Measurements from ENCODE around the gene RPS6KA2. TPM values are rescaled to one million over a fixed set of nuclear protein-coding genes. Genes with fewer than 3 reads are reported as not detected.

The RPS6KA2 gene
- total and polyA plus RNA-seq, 2 donors (not counting 1 experiment from before 2014, with no cell fraction given): 2.2 to 16.0 TPM

GRCh38 chr6:166538297-166539010 is 88.6 kb downstream of the RPS6KA2 start:
- H3K9me3 Mint-ChIP-seq (ENCODE audit: insufficient read depth): no peaks in the 10 kb centered on the region
- H3K4me3 Mint-ChIP-seq: no peak overlapping the region
- Histone ChIP-seq H3K4me3 (ENCODE audit: control extremely low read depth in 1 of 5, extremely low read depth in 1 of 5, insufficient read depth in 1 of 5, low read depth in 2 of 5, low read length in 4 of 5) (no peak overlapping the region), H4K20me1 (ENCODE audit: control insufficient read depth, insufficient read depth, low read length, poor library complexity, severe bottlenecking) (no peaks in the 10 kb centered on the region), H3K4me2 (replicated peaks; ENCODE audit: low read depth, low read length, poor library complexity, severe bottlenecking) (no peak overlapping the region), H3K79me2 (ENCODE audit: control insufficient read depth, insufficient read depth, low read length) (no peaks in the 10 kb centered on the region), H3K27me3 (replicated peaks in 1 of 4; ENCODE audit: control extremely low read depth in 1 of 4, control insufficient read depth in 3 of 4, insufficient read depth in 4 of 4, low read length in 3 of 4) (no peaks in the 10 kb centered on the region), H3K4me1 (ENCODE audit: control insufficient read depth in 2 of 2, insufficient read depth in 2 of 2, low read length in 2 of 2) (peaks cover 5 to 18% of the 10 kb centered on the region in 2 donors), H3K9ac (ENCODE audit: low read length) (no peak overlapping the region), H3K36me3 (replicated peaks in 1 of 2; ENCODE audit: control extremely low read depth in 1 of 2, control insufficient read depth in 1 of 2, extremely low read depth in 1 of 2, insufficient read depth in 2 of 2, low read length in 1 of 2) (no peaks in the 10 kb centered on the region), H2AFZ (ENCODE audit: insufficient read depth, low read depth, low read length, poor library complexity, severe bottlenecking) (no peak overlapping the region), H3K27ac (ENCODE audit: low read length in 2 of 2) (no peak overlapping the region), H3K9me3 (ENCODE audit: control extremely low read depth in 1 of 3, control insufficient read depth in 2 of 3, insufficient read depth in 1 of 3, low read length in 2 of 3) (no peaks in the 10 kb centered on the region)
- peaks cover 24% of the 10 kb centered on the region for H3K4me1 Mint-ChIP-seq
- ChIA-PET CTCF (no interaction called here), POLR2A (no interaction called here)
- TF ChIP-seq, protein P1, sequence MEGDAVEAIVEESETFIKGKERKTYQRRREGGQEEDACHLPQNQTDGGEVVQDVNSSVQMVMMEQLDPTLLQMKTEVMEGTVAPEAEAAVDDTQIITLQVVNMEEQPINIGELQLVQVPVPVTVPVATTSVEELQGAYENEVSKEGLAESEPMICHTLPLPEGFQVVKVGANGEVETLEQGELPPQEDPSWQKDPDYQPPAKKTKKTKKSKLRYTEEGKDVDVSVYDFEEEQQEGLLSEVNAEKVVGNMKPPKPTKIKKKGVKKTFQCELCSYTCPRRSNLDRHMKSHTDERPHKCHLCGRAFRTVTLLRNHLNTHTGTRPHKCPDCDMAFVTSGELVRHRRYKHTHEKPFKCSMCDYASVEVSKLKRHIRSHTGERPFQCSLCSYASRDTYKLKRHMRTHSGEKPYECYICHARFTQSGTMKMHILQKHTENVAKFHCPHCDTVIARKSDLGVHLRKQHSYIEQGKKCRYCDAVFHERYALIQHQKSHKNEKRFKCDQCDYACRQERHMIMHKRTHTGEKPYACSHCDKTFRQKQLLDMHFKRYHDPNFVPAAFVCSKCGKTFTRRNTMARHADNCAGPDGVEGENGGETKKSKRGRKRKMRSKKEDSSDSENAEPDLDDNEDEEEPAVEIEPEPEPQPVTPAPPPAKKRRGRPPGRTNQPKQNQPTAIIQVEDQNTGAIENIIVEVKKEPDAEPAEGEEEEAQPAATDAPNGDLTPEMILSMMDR (IDR thresholded peaks at IDR 0.05): no peak
- no peak for TF ChIP-seq EZH2 (IDR thresholded peaks at IDR 0.05; ENCODE audit: borderline replicate concordance, insufficient read depth, low read depth, low read length, poor library complexity, severe bottlenecking)
- no peaks in the 10 kb centered on the region for H3K27me3 Mint-ChIP-seq
- DNase-seq (no peak), ATAC-seq (ENCODE audit: low read depth) (no peak)
- 77% methylated on average over 8 of the region's 17 CpGs for WGBS (ENCODE audit: insufficient coverage)
- intact Hi-C loops (cut with micrococcal nuclease): no loop called here
- H3K27ac Mint-ChIP-seq: no peak overlapping the region

DNA sequence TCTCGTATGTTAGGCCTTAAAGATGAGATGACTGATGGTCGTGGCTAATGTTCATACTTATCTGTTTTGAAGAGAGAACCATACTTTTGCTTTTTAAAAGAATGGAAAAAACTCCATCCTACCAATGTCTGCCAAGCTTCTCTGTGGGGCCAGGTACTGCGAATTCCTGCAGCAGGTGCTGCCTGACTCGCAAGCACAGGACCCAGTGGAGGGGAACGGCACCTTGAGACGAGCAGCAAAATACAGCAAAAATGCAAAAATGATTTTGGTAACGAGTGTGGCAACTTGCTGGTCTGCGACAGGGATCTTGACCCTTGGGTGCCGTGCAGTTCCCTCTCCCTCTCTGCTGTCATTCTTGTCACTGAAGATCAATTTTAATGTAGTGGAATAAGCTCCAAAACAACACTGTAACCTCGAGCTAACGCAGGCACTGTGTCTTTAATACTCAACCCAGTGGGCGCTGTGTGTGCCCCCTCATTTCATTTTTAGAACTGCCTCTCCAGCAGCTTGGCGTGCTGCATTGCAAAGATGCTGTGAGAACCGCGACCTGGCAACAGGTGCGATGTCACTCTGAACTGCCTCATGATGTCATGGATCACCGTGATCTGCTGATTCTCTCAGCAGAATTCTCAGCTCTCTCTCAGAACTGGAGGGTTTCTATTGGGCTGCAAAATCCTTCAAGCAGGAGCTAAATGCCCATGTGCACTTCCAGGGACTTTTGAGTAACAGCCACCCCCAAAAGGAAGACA is 92.2 kb downstream of the RPS6KA2 start:
- no peak overlapping the region for H3K27ac ChIP-seq (ENCODE audit: low read length in 2 of 2)
- Mint-ChIP-seq H3K4me3 (no peak overlapping the region), H3K4me1 (peaks cover 4% of the 10 kb centered on the region), H3K27ac (no peak overlapping the region), H3K27me3 (no peaks in the 10 kb centered on the region), H3K9me3 (ENCODE audit: insufficient read depth) (no peaks in the 10 kb centered on the region)
- no peaks in the 10 kb centered on the region for H3K4me1 ChIP-seq (ENCODE audit: control insufficient read depth in 2 of 2, insufficient read depth in 2 of 2, low read length in 2 of 2)
- H3K9ac ChIP-seq (ENCODE audit: low read length): no peak overlapping the region
- POLR2A ChIA-PET: no interaction called here
- H2AFZ ChIP-seq (ENCODE audit: insufficient read depth, low read depth, low read length, poor library complexity, severe bottlenecking): no peak overlapping the region
- peaks cover 0 to 3% (median 0%) of the 10 kb centered on the region in 3 donors for H3K9me3 ChIP-seq (ENCODE audit: control extremely low read depth in 1 of 3, control insufficient read depth in 2 of 3, insufficient read depth in 1 of 3, low read length in 2 of 3)
- DNase-seq: no peak
- H4K20me1 ChIP-seq (ENCODE audit: control insufficient read depth, insufficient read depth, low read length, poor library complexity, severe bottlenecking): no peaks in the 10 kb centered on the region
- TF ChIP-seq, protein P1 (IDR thresholded peaks at IDR 0.05): no peak
- no peak for TF ChIP-seq EZH2 (IDR thresholded peaks at IDR 0.05; ENCODE audit: borderline replicate concordance, insufficient read depth, low read depth, low read length, poor library complexity, severe bottlenecking)
- no peak for ATAC-seq (ENCODE audit: low read depth)
- no peak overlapping the region for H3K4me3 ChIP-seq (ENCODE audit: control extremely low read depth in 1 of 5, extremely low read depth in 1 of 5, insufficient read depth in 1 of 5, low read depth in 2 of 5, low read length in 4 of 5)
- no peaks in the 10 kb centered on the region for H3K79me2 ChIP-seq (ENCODE audit: control insufficient read depth, insufficient read depth, low read length)
- H3K4me2 ChIP-seq (replicated peaks; ENCODE audit: low read depth, low read length, poor library complexity, severe bottlenecking): no peak overlapping the region
- H3K36me3 ChIP-seq (replicated peaks in 1 of 2; ENCODE audit: control extremely low read depth in 1 of 2, control insufficient read depth in 1 of 2, extremely low read depth in 1 of 2, insufficient read depth in 2 of 2, low read length in 1 of 2): no peaks in the 10 kb centered on the region
- no peaks in the 10 kb centered on the region for H3K27me3 ChIP-seq (replicated peaks in 1 of 4; ENCODE audit: control extremely low read depth in 1 of 4, control insufficient read depth in 3 of 4, insufficient read depth in 4 of 4, low read length in 3 of 4)
- intact Hi-C loops (cut with micrococcal nuclease): no loop called here
- 88% methylated on average over 14 of the region's 17 CpGs for WGBS (ENCODE audit: insufficient coverage)
- CTCF ChIA-PET: no interaction called here

Data from B cell (primary cell).